NCI-H128 (cell line): Measurements from ENCODE around the gene FAM240A.

ENCODE experiments used
- DNase-seq: peaks from one replicate; lab custom pipeline; 2025; ENCODE audit not compliant: unreplicated experiment; lab: John Stamatoyannopoulos, UW

Gene FAM240A

GRCh38 chr3:46673151-46674030 lies 61.1 kb downstream of the FAM240A start:
- no peak for DNase-seq

DNA sequence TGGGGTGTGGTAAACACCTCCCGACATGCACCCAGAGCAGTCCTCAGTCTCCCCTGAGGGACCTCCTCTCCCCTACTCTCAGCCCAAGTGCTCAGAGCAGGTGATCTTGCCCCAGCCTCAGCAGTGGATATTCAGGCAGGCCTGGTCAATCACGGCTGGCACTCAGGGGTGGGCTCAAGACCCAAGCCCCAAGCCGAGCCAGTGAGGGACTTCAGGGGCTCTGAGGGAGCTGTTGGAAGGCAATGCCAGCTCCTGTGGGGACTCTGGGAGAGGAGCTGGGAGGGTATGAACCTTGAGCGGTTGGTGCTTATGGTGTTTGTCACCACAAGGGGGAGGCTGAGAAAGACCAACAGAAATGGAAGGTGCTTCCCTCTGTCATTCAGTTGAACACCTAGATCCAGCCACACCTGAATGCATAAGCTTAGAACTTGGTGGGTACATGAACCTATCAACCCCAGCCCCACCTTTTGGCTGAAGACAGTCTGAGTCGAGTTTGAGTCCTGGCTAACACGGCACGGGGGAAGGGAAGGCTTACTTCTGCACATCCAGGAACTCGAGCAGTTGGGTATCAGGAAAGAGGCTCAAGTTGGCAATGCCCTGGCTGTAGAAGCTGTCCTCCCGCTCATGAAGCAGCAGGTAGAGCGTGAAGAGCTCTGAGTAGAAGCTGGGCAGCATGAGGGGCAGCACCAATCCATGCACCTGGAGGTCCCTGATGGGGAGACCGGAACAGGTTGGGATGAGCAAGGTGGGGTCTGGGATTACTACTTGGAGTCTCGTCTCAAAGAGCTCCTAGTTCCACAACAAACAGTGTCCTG lies 61.9 kb downstream of the FAM240A start:
- DNase-seq = no peak

- DNase-seq = no peak
These were observed 63.1 kb downstream of the FAM240A start for GRCh38 chr3:46675426-46675825.
